Activated T-cell treated with anti-CD3 and anti-CD28 coated beads for 48 hours (primary cell): ENCODE data around the gene PTGS1.
"Not testable (repeated sequence)": the region's sequence is repeated elsewhere in the genome, so short reads cannot be mapped to it uniquely, and the experiment has no call there.

Experiments used
- DNase-seq: peaks from one replicate; pipeline ENCODE4 v3.0.0-alpha.2; 2020; ENCODE audit warnings: low read depth

PTGS1 gene

GRCh38 chr9:122347348-122348287 lies 23.2 kb upstream of the PTGS1 start:
- DNase-seq, result no peak

GRCh38 chr9:122348288-122348777 lies 22.5 kb upstream of the PTGS1 start:
- DNase-seq, result no peak

- no peak for DNase-seq
Observed at GRCh38 chr9:122348791-122349190, 22.0 kb upstream of the PTGS1 start.

GRCh38 chr9:122349201-122349600 lies 21.6 kb upstream of the PTGS1 start:
- no peak for DNase-seq

GRCh38 chr9:122350577-122351355 lies 20.1 kb upstream of the PTGS1 start:
- DNase-seq, result peak; percentile 73

- no peak for DNase-seq
Observed at GRCh38 chr9:122354536-122355199, 16.2 kb upstream of the PTGS1 start.

- no peak for DNase-seq
Observed at GRCh38 chr9:122355336-122355875, 15.4 kb upstream of the PTGS1 start.

GRCh38 chr9:122356627-122357026 lies 14.2 kb upstream of the PTGS1 start:
- no peak for DNase-seq

GRCh38 chr9:122360891-122361290 lies 9.9 kb upstream of the PTGS1 start:
- DNase-seq, result no peak

GRCh38 chr9:122363131-122363530 lies 7.7 kb upstream of the PTGS1 start:
- DNase-seq, result not testable (repeated sequence)

- DNase-seq, result no peak
Observed at GRCh38 chr9:122364117-122364782, 6.6 kb upstream of the PTGS1 start.

- no peak for DNase-seq
Observed at GRCh38 chr9:122364783-122365150, 6.1 kb upstream of the PTGS1 start.

GRCh38 chr9:122366074-122366660 lies 4.7 kb upstream of the PTGS1 start:
- no peak for DNase-seq

- no peak for DNase-seq
Observed at GRCh38 chr9:122367065-122367464, 3.8 kb upstream of the PTGS1 start.

- no peak for DNase-seq
Observed at GRCh38 chr9:122367774-122368460, 2.9 kb upstream of the PTGS1 start.

- no peak for DNase-seq
Observed at GRCh38 chr9:122368642-122369041, 2.2 kb upstream of the PTGS1 start.

GRCh38 chr9:122370303-122370702 lies 521 bp upstream of the PTGS1 start:
- DNase-seq, result no peak

- no peak for DNase-seq
Observed at GRCh38 chr9:122371846-122372245, 1.0 kb downstream of the PTGS1 start.

GRCh38 chr9:122372856-122373845 lies 2.3 kb downstream of the PTGS1 start:
- DNase-seq, result no peak
